Mesenteric fat pad (tissue), 1 donor: Measurements from ENCODE around the gene HS3ST4. TPM values are rescaled to one million over a fixed set of nuclear protein-coding genes. Genes with fewer than 3 reads are reported as not detected.
"Not testable (repeated sequence)": the region's sequence is repeated elsewhere in the genome, so short reads cannot be mapped to it uniquely, and the experiment has no call there.

ENCODE experiments used
- DNase-seq: peaks from one replicate; pipeline ENCODE4 v3.0.0-alpha.2; 2020; ENCODE audit warnings: low spot score
- total RNA-seq: library from RNA; stranded (reverse); fragmentation: NEBNext Ultra II Directional; extraction: Animal tissue kit (Norgen Biotek cat#: 25700); gene quantifications from one replicate; pipeline ENCODE4 v1.2.1, GENCODE V29; 2021
- donor health status: DM: yes; HTN: yes; CAD: no.

HS3ST4 gene
- total RNA-seq, 1 donor from 2014 or later: not detected

DNA sequence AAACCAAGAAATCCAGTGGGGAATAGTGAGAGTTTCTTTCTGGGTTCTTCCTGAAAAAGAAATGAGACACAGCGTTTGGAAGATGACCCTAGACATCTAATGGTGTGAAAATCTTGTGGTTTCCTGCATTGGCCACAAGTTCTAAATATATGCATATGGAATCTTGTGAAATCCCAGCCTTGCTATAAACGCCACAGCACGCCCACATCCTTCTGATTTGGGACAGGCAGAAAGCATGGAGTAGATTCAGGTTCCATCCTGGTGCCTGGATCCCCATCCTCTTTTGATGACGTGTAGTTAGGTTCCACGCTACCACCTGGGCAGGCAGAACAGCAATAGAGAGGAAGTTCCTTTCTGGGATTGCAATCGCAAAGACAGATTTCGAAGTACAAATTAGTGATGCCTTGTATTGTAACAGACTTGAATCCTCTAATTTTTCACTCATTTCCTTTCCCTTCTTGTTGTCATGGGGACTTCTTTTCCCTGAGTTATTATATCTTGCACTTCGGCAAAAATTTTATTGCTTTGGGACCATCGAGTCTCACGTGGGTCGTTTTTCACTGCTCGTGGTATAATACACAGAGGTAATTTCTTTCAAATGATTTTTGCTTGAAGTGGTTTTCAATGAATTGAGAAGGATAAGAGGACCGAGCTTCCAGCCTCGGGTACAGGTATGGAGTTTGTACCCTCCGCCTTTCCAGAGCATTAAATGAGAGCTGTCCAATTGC is 37.6 kb downstream of the HS3ST4 start:
- no peak for DNase-seq

DNA sequence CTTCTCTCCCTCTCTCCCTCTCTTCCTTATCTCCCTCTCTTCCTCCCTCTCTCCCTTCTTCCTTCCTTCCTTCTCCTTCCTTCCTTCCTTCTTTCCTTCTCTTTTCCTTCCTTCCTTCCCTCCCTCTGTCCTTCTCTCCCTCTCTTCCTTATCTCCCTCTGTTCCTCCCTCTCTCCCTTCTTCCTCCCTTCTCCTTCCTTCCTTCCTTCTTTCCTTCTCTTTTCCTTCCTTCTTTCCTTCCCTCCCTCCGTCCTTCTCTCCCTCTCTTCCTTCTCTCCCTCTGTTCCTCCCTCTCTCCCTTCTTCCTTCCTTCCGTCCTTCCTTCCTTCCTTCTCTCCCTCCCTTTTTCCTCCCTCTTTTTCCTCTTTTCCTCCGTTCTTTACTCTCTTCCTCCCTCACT is 38.6 kb downstream of the HS3ST4 start:
- no peak for DNase-seq

DNA sequence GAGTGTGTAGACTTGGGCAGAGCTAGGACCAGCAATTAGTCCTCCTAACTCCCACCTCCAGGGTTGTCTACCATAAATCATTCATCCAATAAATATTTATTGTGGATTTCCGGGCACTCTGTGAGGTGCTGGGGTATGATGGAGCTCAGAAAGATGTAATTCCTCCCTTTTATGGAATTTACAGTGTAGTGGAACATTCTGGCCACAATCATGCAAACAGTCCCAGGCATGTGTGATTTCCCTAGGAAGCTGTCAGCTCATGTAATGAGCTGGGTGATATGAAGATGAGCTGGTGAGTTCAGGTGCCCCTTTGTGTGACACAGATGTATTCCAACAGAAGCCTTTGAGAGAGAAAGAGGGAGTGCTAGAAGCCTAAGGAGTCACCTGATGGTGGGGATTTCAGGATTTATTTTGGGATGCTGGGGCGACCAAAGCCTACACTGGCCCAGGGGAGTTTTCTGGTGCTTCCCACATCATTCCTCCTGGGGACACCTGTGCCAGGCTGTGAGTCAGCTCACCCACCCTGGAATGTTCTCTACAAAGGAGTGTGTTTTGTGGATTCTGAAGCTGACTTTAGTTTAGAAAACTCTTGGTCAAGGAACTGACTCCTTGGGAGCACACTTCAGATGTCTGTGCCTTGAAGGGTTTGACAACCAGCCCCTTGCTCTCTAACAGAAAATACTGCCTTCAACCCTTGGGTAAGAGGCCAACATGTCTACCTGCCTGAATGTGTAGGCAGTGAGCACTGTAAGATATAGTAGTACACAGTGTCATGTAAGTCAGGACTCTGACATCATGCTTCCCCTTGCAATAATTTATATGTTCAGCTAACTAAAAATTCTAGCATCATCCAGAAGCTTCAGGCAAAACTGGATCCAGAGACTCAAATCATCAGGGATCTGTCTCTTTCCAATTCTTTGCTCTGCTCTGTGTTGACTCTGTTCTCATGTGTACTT is 42.9 kb downstream of the HS3ST4 start:
- DNase-seq: no peak

DNA sequence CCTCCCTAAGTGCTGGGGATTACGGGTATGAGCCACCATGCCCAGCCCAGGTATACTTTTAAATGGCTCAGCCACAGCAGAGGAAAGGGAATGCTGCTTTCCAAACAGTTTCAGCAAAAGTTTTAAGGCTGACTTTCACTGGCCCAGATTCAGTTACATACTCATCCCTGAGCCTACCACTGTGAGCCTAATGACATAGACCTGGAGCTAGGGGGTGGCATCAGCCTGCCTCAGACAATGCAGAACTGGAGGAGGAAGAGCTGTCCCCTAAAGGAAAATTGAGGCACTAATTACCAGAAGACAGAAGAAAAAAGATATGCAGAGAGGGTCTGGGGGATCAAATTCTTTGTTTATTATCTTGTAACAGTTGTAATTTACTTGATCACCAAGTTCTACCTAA is 43.9 kb downstream of the HS3ST4 start:
- no peak for DNase-seq

DNA sequence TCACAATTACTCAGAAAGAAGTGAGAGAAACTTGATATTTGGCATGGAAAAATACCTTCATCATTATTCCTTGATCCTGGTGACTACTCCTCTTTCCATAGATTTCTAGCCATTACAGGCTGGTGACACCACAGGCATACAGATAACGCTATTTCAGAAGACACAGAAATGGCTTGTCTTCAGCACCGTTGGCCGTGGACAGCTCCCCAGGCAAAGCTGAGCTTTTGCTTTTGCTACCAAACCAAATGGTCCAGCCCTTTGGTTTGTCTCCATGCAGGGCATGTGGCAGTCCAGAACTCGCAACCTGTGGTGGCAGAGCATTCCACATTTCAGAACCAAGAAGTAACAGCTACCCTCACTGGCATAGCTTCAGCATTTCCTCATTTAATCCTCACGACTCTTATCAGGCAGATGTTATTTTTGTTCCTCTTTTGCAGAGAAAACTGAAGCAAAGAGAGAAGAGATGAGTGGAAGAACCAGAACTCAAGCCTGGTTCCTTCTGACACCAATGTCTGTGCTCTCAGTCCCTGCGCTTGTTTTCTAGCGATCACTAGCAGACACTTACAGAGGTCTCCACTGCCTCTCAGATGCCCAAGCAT is 55.5 kb downstream of the HS3ST4 start:
- DNase-seq: no peak

DNA sequence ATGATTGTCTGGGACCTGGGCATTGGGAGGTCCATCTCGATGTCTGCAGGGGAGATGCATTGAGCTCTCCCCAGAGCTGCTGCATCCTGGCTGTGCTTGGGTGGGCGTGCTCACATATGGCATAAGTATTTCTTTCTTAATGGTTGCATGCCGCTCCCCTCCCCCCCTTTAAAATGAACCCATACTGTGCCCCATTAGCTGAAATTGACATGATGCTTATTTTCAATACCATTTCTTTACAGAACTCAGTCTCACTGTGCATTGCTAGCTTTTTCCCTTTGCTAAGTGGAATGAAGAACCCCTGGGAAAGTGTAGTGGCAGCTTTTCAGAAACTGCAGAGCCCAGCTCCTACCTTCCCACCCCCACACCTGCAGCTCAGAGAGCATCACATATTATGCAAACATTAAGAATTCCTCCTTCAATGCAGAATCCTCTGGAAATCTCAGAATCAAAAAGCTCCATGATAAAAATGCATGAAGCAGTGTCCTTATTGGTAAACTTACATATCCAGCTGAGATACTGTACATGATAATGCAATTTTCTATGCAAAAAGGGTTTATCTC is 56.4 kb downstream of the HS3ST4 start:
- no peak for DNase-seq

DNA sequence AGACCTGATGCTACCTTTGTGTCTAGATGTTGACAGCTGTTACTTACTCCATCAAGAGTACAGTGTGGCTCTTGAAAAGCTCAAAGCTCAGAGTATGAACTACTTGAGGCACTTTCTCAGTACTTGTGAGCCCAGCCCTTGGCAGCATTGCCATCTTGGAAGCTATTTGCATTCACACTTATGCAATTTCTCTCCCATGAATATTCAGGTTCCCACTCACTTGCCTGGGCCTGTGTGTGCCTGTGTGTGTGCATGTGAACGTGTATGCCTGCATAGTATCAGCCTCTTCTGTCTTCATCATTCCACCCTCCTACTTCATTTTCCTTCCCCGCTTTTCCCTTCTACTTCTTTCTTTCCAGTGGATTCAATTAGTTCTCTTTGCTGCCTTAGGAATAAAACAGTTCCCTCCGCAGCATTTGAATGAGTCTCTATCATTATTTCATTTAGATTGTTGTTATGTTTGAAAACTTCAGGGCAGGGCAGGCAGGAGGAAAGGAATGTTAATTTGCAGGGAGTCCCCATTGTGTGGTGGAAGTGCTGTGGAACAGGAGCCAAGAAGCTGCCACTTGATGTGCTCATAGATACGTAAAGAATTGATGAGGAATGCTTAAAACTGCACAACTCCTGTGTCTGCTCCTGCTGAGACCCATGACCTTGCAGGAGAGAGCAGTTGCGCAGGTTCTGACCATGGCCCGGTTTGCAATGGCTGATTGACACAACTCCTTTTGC is 58.9 kb downstream of the HS3ST4 start:
- DNase-seq: no peak

DNA sequence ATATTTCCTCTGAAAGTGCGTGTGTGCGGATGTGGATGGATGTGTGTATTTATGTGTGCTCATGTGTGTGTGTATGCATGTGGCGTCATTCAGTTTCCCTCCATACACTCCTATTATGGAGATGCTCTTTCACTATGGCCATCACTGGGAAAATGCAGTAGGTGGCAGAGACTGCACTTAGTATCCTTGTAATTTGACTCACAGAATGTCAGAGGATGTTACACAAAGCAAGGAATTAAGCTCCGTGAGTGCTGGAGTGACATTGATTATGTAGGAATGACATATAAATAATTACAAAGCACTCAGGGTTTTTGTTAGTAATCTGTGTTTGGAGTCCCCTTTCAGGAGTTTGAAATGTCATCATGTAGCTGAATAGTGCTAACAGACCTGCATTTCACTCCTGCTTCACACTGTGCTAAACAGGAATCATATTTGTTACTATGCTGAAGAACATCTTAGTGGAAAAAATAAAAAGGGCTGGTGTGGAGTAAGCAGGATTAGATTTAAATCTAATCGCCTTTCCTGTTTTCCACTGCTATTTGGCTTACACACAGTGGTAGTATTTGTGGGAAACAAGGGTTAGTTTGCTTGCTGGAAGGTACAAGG is 59.6 kb downstream of the HS3ST4 start:
- DNase-seq: no peak

DNA sequence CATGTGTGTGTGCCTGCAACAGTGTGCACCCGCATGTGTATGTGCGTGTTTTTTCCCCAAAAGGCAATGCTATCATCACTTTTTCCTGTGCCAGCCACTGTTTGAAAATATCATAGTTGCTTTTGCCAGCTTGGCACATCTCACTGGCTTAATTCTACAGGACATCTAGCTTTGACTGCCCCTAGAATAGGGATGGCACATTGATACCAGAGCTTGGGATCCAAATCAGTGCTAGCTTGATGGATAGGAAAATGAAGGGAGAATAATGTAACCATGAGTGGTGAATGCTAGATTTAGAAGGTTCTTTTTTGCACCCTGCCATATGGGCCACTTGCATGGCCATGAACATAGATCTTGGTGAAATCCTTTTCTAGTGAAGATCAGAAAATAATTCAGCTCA is 72.7 kb downstream of the HS3ST4 start:
- DNase-seq: no peak

DNA sequence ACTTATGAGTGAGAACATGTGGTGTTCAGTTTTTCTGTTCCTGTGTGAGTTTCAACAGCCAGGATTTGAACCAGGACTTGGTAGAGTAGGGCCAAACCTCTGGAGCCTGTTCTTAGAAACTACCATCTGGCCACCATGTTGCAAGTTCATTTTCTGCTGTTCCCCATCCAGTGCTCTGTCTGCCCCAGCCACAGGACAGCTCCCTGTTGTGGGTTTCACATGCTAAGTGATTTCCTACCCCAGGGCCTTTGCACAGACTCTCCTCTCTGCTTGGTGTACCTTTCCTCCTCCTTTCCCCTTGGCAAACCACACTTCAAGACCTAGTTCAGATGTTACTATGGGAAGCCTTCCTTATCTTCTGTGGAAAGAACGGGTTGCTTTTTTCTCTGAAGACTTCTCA is 79.5 kb downstream of the HS3ST4 start:
- no peak for DNase-seq

DNA sequence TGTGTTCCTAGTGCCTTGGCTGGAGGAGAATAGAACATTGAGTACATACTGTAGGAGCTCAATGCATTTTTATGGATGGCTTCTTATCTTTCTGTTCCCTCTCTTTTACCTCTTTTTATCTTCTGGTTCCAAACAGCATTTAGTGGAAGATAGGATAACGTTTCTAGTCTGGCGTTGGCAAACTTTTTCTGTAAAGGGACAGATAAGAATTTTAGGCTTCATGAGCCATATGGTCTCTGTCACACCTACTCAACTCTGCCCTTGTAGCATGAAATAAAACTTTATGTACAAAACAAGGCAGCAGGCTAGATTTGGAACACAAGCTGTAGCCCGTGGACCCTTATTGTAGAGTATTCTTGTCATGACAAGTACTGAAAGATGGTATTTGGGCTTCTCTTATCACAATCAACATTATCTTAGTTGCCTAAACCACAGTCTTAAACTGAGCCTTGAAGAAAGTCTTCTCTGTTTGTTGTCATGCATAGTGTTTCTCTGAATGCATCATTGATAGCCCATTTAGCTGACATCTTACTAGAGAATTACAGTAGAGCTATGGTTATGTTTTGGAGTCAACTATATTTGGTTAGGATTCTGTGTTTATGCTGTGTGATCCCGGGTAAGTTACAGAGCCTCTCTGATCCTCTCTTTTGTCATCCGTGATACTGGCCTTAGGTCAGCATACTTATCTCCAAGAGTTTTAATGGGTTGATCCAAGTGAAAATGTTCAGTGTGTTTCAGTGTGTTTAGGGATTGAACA is 80.2 kb downstream of the HS3ST4 start:
- DNase-seq: no peak

DNA sequence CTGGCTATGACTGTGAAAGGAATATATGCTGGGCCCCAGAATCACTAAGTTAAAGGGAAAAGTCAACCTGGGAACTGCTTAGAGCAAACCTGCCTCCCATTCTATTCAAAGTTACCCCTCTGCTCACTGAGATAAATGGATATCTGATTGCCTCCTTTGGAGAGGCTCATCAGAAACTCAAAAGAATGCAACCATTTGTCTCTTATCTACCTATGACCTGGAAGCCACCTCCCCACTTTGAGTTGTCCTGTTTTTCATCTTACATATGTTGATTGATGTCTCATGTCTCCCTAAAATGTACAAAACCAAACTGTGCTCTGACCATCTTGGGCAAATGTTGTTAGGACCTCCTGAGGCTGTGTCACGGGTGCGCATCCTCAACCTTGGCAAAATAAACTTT is 84.5 kb downstream of the HS3ST4 start:
- not testable (repeated sequence) for DNase-seq

DNA sequence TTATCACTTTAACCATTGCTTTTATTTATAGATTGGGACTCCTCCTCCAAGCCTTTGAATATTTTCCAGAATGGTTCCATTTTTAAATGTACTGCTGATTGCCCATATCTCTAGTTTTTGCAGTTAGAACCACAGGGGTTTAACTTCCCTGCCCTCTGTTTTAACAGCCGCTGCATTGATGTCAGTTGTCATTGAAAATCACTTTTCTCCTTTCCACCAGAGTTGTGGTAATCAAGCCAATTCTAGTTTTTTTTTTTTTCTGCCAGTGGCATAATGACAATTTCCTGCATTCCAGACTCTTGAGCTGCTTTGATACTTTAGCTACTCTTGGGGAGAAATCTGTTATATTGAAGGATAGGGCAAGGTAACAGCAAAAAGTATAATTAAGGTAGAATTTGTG is 91.5 kb downstream of the HS3ST4 start:
- DNase-seq: no peak

DNA sequence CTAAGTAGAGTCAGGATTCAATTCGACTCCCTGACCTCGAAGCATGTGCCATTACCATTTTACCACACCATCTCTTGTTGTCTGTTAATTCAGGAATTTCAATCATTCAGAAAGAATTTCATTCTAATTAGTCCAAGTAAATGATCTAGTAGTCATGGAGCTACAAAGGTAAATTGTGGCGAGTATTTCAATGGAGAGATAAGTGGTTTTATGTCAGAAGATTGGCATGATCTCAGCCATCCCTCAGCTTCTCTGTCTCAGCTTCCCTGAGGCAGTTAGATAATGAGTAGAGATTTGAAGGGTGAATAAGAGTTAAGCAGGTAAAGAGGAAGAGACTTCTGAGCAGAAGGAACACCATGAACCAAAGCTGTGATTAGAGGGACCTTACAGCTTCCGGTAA is 93.6 kb downstream of the HS3ST4 start:
- DNase-seq: no peak

DNA sequence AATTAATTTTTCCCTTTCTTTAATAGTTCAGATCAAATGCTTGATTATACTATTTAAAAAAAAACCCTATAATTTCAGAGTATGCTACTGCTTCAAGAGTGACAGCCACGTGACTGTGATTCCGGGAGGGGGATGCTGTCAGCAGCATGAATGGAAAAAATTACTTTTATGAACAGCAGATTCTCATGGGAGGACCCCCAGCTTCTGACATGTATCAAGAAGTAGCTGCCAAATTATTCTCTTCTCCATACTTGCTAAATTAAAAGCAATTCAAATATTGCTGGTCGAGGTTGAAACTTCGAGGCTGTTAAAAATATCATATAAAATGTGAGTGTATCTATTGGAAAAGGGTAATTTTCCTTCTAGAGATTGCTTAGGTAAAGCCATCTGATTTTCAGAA is 95.0 kb downstream of the HS3ST4 start:
- no peak for DNase-seq

DNA sequence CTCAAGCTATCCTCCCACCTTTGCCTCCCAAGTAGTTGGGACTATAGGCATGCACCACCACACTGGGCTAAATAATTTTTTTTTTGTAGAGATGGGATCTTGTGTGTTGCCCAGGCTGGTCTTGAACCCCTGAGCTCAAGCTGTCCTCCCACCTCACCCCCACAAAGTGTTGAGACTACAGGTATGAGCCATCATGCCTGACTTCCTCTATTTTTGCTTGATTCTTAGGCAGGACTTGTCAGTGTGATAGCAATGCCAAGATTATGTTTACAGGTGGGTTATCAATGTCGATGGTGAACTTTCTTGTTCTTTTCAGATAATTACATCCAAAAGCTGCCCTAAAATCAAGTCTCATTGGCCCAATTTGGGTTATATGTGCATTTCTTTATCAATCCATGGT is 96.9 kb downstream of the HS3ST4 start:
- no peak for DNase-seq

DNA sequence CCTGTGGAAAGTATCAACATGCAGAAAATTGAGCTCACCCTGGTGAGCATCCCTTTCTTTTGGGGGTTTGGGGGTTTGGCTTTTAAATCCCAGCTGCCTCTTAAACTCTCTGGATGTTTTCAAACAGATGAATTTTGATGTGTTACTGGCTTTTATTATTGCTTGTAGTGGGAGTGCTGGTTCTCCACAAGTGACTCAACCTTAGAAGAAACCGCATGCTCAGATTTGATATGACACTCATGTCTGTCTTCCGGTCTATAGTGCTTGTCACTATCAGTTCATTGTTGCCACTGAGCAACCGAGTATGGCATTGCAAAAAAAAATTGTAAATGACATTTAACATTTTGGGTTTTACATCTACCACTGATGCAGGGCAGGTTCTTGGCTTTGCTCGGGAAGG is 104.5 kb downstream of the HS3ST4 start:
- no peak for DNase-seq

DNA sequence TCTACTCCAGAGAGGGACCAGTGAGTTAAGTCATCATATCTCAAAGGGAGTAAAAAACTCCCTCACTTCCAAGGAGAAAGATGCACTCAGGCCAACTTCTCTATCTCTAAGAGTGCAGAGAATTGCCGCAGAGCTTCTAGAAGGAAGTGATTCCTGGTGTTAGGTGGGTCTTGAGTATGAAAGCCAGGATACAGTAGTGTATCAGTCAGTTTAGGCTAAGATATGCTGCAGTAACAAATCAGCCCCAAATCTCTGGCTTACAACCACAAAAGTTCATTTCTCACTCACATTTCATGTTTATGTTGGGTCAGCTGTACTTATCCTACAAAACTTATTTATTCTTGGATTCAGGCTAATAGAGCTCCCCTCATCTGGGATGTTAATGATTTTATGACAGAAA is 106.3 kb downstream of the HS3ST4 start:
- DNase-seq: no peak

DNA sequence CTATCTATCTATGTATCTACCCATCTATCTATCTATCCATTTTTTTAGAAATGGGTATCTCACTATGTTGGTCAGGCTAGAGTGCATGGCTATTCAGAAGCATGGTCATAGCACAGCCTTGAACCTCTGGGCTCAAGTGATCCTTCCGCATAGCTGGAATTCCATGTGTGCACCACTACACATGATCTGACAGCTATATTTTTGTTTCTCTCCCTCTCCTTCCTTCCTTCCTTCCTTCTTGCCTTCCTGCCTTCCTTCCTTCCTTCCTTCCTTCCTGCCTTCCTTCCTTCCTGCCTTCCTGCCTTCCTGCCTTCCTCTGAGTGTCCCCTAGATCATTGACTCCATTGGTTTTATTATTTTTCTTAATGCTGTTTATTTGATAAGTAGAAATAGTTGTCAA is 108.1 kb downstream of the HS3ST4 start:
- no peak for DNase-seq

DNA sequence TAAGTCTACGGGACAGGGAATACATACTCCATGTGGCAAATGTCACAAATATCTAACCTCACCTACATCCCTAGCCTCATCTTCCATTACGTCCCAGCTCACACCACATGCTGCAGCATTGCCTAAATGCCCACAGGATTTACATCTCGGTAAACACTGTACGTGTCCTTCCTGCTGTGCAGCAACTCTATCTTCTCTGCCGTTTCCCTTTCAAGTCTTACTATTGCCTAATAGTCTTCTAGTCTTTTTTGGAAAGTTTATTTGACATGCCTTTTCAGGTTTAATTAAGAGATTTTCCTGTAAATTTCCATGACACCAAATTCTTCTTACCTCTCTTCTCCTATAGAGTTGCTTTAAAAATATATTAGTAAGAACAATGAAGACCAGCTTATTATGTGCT is 120.5 kb downstream of the HS3ST4 start:
- no peak for DNase-seq
